HG03521 (cell line): ENCODE measurements around the gene NOTCH4.

Source experiments
- ATAC-seq: cut with Tn5 transposase; IDR thresholded peaks from one replicate; pipeline ENCODE4 v1.9.1; 2021; ENCODE audit warnings: mild to moderate bottlenecking, moderate library complexity; ENCODE audit not compliant: unreplicated experiment

NOTCH4 gene

GRCh38 chr6:32183030-32183429 lies 40.8 kb downstream of the NOTCH4 start:
- ATAC-seq, result no peak

GRCh38 chr6:32182555-32182981 lies 41.3 kb downstream of the NOTCH4 start:
- no peak for ATAC-seq

- no peak for ATAC-seq
These were observed 41.8 kb downstream of the NOTCH4 start for GRCh38 chr6:32181915-32182529.

GRCh38 chr6:32181148-32181702 lies 42.6 kb downstream of the NOTCH4 start:
- no peak for ATAC-seq

- ATAC-seq, result no peak
These were observed 44.0 kb downstream of the NOTCH4 start for GRCh38 chr6:32179766-32180405.

GRCh38 chr6:32178547-32179440 lies 45.1 kb downstream of the NOTCH4 start:
- ATAC-seq, result no peak

- peak; percentile 76 for ATAC-seq
These were observed 45.9 kb downstream of the NOTCH4 start, which contains the start of gene RNF5 for GRCh38 chr6:32177788-32178546. TSS of gene RNF5 (plus strand) at chr6:32178405. CDS start at chr6:32178512, 107 bp downstream.

- no peak for ATAC-seq
These were observed 46.6 kb downstream of the NOTCH4 start for GRCh38 chr6:32177183-32177787.

- ATAC-seq, result no peak
These were observed 47.2 kb downstream of the NOTCH4 start for GRCh38 chr6:32176476-32177182.

- ATAC-seq, result peak; percentile 37
These were observed 48.0 kb downstream of the NOTCH4 start, which contains the start of gene AGPAT1 for GRCh38 chr6:32175711-32176475. TSS of gene AGPAT1 (minus strand) at chr6:32176084. CDS start at chr6:32171496, 4,588 bp downstream.

- ATAC-seq, result no peak
These were observed 48.6 kb downstream of the NOTCH4 start for GRCh38 chr6:32175322-32175710.

GRCh38 chr6:32174416-32174815 lies 49.5 kb downstream of the NOTCH4 start:
- no peak for ATAC-seq

GRCh38 chr6:32173051-32173727 lies 50.7 kb downstream of the NOTCH4 start:
- no peak for ATAC-seq

GRCh38 chr6:32171234-32171633 lies 52.6 kb downstream of the NOTCH4 start:
- no peak for ATAC-seq

GRCh38 chr6:32170294-32170693 lies 53.6 kb downstream of the NOTCH4 start:
- ATAC-seq, result no peak

- ATAC-seq, result no peak
These were observed 54.9 kb downstream of the NOTCH4 start for GRCh38 chr6:32168807-32169591.

- ATAC-seq, result no peak
These were observed 55.5 kb downstream of the NOTCH4 start for GRCh38 chr6:32168350-32168749.
